KMS-11 (cell line): ENCODE results near the gene EIF5.

Experiments
- H2AFZ ChIP-seq: fragments of 200-600 bp; sonication (generic); 2 replicates; pipeline ENCODE4 v1.6.1; 2016; ENCODE audit warnings: antibody characterized with exemption, mixed run types, low read depth
- H3K27ac ChIP-seq: fragments of 200-600 bp; sonication (generic); 2 replicates; pipeline ENCODE4 v1.6.1; 2016; ENCODE audit warnings: mild to moderate bottlenecking, mixed run types
- H3K27me3 ChIP-seq: fragments of 200-600 bp; sonication (generic); 2 replicates; pipeline ENCODE4 v1.6.1; 2017; ENCODE audit warnings: mild to moderate bottlenecking, low read depth, mixed run types, moderate library complexity; ENCODE audit not compliant: insufficient read depth
- H3K36me3 ChIP-seq: fragments of 200-600 bp; sonication (generic); 2 replicates; pipeline ENCODE4 v1.6.1; 2017; ENCODE audit warnings: mild to moderate bottlenecking, mixed run types; ENCODE audit not compliant: insufficient read depth
- H3K4me1 ChIP-seq: fragments of 200-600 bp; sonication (generic); 2 replicates; pipeline ENCODE4 v1.6.1; 2016; ENCODE audit warnings: mild to moderate bottlenecking, low read depth, mixed run types; ENCODE audit not compliant: poor library complexity, severe bottlenecking
- H3K4me2 ChIP-seq: fragments of 200-600 bp; sonication (generic); 2 replicates; pipeline ENCODE4 v1.7.0; 2016; ENCODE audit warnings: mild to moderate bottlenecking, mixed run types
- H3K4me3 ChIP-seq: fragments of 200-600 bp; sonication (generic); IDR thresholded peaks from 2 replicates; pipeline ENCODE4 v1.6.1; 2017; ENCODE audit warnings: low read depth, low read length, mixed read lengths; ENCODE audit not compliant: insufficient read depth
- H3K79me2 ChIP-seq: fragments of 200-600 bp; sonication (generic); 2 replicates; pipeline ENCODE4 v1.6.1; 2016; ENCODE audit warnings: low read depth, mixed run types; ENCODE audit not compliant: insufficient read depth
- H3K9ac ChIP-seq: fragments of 200-600 bp; sonication (generic); 2 replicates; pipeline ENCODE4 v1.6.1; 2016; ENCODE audit warnings: mild to moderate bottlenecking, mixed run types
- H4K20me1 ChIP-seq: fragments of 200-600 bp; sonication (generic); 2 replicates; pipeline ENCODE4 v1.6.1; 2016; ENCODE audit warnings: mild to moderate bottlenecking, mixed run types; ENCODE audit not compliant: insufficient read depth
- CTCF ChIP-seq: fragments of 200-600 bp; sonication (generic); conservative IDR thresholded peaks from 2 replicates; pipeline ENCODE4 v1.6.1; 2017; ENCODE audit warnings: low read depth, mild to moderate bottlenecking, antibody characterized with exemption, low read length, moderate library complexity, mixed read lengths

Gene EIF5

GRCh38 chr14:103328941-103329340, 5.1 kb upstream of the EIF5 start:
- H3K36me3 ChIP-seq = no peaks in the 10 kb centered on the region
- H3K27ac ChIP-seq = no peak overlapping the region
- no peak overlapping the region for H3K4me3 ChIP-seq
- peaks cover 29% of the 10 kb centered on the region for H3K4me1 ChIP-seq
- no peak overlapping the region for H2AFZ ChIP-seq
- no peak overlapping the region for H3K4me2 ChIP-seq
- no peaks in the 10 kb centered on the region for H4K20me1 ChIP-seq
- no peak overlapping the region for H3K9ac ChIP-seq
- H3K27me3 ChIP-seq = no peaks in the 10 kb centered on the region
- TF ChIP-seq CTCF = no peak
- no peaks in the 10 kb centered on the region for H3K79me2 ChIP-seq

GRCh38 chr14:103329401-103330347, 4.4 kb upstream of the EIF5 start:
- no peak overlapping the region for H3K9ac ChIP-seq
- H3K79me2 ChIP-seq = 0 out of 2 replicates have a peak, but pooled peaks cover under 1% of the 10 kb centered on the region
- H2AFZ ChIP-seq = no peak overlapping the region
- H3K4me2 ChIP-seq = no peak overlapping the region
- no peak overlapping the region for H3K27ac ChIP-seq
- no peaks in the 10 kb centered on the region for H4K20me1 ChIP-seq
- H3K36me3 ChIP-seq = no peaks in the 10 kb centered on the region
- no peak for TF ChIP-seq CTCF
- no peaks in the 10 kb centered on the region for H3K27me3 ChIP-seq
- H3K4me1 ChIP-seq = peaks cover 29% of the 10 kb centered on the region
- H3K4me3 ChIP-seq = no peak overlapping the region

GRCh38 chr14:103330536-103330935, 3.5 kb upstream of the EIF5 start:
- H2AFZ ChIP-seq = no peak overlapping the region
- H4K20me1 ChIP-seq = no peaks in the 10 kb centered on the region
- no peak overlapping the region for H3K27ac ChIP-seq
- H3K4me3 ChIP-seq = no peak overlapping the region
- no peak for TF ChIP-seq CTCF
- peaks cover 3% of the 10 kb centered on the region; the same call in 1 of the 2 replicates for H3K36me3 ChIP-seq
- peaks cover 29% of the 10 kb centered on the region for H3K4me1 ChIP-seq
- H3K79me2 ChIP-seq = peaks cover 9% of the 10 kb centered on the region
- no peak overlapping the region for H3K9ac ChIP-seq
- H3K4me2 ChIP-seq = no peak overlapping the region
- H3K27me3 ChIP-seq = no peaks in the 10 kb centered on the region

- peak overlapping the region; percentile 52 for H2AFZ ChIP-seq
- H3K27ac ChIP-seq = peak overlapping the region; percentile 92
- no peaks in the 10 kb centered on the region for H4K20me1 ChIP-seq
- no peak for TF ChIP-seq CTCF
- H3K4me3 ChIP-seq = no peak overlapping the region
- H3K36me3 ChIP-seq = peaks cover 21% of the 10 kb centered on the region; the same call in 1 of the 2 replicates
- H3K9ac ChIP-seq = peak overlapping the region; percentile 40; the same call in 1 of the 2 replicates
- H3K4me2 ChIP-seq = peak overlapping the region; percentile 25
- no peaks in the 10 kb centered on the region for H3K27me3 ChIP-seq
- H3K79me2 ChIP-seq = peaks cover 27% of the 10 kb centered on the region
- H3K4me1 ChIP-seq = peaks cover 45% of the 10 kb centered on the region
Measured at GRCh38 chr14:103332143-103332919, 1.7 kb upstream of the EIF5 start.
